NCI-H2107 treated with DMSO at 0.1 percent for 48 hours (cell line): ENCODE results near the gene GPHN.
A peak's percentile ranks its signal among the peaks of the same experiment; 100 is the strongest.

ENCODE experiments used
- DNase-seq: peaks from one replicate; lab custom pipeline; 2025; ENCODE audit not compliant: unreplicated experiment; lab: John Stamatoyannopoulos, UW

The GPHN gene

DNA sequence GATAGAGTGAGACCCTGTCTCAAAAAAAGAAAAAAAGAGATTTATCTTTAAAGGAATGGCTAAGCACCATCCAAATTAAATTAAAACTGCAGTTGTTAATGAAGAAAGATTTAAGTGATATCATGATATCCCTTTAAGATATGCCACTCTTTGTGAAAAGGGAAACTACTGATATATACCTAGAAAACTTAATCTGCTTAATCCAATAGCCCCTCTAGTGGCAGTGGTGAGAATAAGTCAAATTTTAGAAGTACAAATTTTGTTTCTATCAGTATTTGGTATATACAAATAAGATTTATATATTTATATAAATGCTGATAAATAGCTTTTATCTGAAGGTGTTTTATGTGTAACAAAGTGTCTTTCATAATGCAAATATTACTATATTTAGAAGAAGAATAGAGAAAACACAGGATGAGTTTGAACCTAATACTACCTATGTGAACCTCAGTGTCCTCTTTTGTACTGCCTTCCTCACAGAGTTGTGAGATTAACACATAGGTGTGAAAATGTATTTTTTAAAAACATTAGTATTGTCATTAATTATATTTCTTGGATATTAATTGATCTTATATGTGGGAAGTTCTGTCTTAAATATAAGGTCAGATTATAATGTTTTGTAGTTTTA, 629.9 kb downstream of the GPHN start:
- no peak for DNase-seq

DNA sequence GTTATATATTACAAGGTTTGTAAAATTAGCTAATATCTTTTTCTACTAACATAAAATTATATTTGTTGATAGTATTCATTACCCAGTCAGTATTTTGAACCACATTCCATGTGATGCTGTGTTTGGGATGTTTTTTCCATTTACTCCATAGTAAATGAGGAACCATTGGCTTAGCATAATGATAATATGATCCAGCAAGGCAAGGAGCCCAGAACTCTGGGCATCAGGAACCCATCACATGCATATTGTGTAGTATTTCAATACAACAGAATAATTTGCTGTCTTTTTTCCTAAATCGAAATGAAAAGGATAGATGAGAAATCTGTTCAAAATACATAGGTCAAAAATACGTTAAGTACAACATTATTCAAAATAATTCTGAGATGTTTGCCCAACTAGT, 632.6 kb downstream of the GPHN start:
- DNase-seq, result no peak

DNA sequence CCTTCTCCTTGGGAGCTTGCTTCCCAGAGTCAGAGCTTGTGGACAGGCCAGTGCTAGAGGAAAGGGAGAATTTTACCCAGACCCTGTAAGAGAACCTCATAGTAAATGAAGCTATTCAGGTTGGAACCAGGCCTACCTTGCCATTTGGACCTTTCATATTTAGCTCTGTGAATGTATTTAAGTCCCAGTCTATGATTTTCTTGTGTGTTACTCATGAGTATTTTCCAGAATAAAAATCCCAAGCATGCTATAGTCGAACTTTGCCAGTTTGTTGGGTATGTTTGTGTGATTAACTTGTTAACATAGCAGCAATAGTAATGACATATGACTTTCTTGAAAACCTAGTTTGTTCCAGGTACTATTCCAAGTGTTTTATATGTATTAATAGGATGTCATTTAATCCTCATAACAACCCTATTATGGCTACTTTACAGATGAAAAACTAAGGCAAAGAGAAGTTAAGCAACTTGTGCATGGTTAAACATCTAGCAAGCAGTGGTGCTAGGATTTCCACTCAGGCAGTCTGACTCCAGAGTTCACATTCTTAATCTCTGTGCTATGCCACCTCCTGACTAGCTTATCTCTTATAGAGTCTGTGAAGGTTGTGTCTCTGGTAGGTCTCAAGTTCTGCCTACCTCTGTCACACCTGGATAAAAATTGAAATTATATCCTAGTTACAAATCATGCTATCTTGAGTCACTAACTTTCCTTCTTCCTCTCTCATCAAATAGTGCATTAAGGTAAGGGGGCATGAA, 633.4 kb downstream of the GPHN start:
- DNase-seq, result no peak

DNA sequence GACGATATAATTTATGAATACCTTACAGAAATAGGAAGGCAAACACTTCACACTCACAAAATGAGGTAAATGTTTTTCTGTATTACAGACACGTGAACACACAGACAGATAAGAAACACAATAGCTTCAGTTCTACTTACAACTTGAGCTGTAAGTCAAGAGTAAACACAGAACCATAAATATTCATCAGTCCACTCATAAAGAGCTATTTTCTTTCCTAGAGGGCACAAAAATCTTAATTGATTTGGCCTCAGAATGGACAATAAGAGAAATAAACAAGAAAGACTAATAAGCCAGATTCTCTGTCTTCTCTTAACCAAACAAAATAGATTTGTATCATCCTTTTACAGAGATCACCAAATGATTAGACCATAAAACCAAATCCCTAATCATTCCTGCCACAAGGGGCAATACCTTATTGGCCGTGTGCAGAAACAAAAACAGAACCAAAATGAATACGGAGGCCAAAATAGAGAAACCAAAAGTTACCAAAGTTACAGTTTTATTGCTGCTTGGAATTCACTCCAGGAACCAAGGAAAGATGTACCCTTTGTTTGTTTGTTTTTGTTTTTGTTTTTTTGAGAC, 643.2 kb downstream of the GPHN start:
- DNase-seq, result no peak

DNA sequence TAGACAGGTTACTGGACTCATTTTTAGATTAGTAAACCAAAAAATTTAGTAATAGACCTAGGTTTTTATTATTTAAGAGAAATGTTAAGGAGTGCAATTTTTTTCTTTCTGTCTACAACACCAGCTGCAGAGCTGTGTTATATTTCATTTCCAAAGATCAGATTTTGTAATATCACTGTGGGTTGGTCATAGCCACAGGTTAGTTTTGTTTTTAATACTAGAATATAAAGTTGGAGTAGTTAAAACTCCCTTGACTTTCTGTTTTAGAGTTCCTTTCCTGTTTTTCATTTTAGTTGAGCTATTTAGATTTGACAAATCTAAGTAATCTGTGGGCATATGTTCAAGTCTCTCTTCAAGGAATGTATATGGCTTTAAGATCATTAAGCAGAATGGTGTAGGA, 650.6 kb downstream of the GPHN start:
- DNase-seq, result no peak

DNA sequence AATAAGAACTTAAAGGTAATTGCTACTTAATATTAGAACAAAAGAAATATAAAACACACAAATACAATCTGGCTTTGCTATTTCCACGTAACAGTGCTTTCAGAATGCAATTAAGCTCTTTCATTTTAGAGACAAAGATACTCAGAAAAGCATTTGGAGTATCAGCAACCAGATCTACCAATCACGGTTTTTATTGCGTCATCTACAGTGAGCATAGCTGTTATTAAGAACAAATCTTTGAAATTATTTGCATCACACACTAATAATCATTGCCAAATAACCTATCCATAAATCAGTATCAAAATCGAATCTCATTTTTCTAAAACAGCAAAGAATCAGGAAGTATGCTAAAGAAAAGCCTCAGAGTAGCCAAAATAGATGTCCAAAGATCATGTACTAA, 654.4 kb downstream of the GPHN start:
- DNase-seq, result no peak

DNA sequence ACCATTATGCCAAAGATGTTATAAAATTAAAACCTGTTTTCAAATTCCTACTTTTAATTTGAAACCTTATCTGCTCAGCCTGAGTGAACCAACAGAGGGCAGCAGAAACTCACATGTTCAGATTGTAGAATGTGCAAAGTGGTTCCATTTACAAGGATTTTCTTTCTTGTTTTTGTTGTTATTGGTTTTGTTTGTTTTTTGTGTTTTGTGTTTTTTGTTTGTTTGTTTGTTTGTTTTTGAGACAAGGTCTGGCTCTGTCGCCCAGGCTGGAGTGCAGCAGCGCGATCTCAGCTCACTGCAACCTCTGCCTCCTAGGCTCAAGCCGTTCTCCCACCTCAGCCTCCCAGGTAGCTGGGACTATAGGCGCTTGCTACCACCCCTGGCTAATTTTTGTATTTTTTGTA, 658.5 kb downstream of the GPHN start:
- no peak for DNase-seq

DNA sequence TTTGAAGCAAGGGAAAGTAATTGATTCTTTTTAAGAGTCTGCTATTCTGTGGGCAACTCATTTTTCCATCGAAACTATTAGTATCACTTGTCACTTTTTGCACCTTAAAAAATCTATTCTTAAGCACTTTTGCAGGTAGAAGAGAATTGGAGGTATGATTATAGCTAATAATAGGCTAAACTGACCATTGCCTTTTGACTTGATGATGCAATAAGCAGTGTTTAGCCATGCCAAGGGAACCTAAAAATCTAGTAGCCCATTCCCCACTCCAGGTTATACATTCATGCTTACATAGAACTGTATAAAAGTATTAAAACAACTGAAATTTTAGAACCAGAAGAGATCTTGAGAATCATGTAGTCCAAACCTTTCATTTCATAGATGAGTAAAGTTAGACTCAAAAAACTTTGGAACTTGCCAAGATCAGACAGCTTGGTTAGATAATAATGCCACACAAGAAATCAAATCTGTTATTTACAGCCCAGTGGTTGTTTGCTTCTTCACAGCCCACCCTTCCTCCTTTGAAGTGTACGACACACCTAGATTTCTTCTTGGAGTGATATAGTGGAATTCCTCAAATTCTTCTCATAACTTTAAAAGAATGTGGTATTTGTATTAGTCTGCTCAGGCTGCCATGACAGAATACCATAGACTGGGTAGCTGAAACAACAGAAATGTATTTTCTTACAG, 659.6 kb downstream of the GPHN start:
- no peak for DNase-seq

DNA sequence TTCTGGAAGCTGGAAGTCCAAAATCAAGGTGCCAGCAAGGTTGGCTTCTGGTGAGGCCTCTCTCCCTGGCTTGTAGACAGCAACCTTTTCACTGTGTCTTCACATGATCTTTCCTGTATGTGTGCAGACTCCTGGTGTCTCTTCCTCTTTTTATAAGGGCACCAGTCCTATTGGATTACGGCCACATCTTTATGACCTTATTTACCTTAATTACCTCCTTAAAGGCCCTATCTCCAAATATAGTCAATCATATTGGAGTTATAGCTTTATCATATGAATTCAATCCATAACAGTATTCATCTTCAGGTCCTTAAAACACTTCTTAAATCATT, 660.1 kb downstream of the GPHN start:
- no peak for DNase-seq

DNA sequence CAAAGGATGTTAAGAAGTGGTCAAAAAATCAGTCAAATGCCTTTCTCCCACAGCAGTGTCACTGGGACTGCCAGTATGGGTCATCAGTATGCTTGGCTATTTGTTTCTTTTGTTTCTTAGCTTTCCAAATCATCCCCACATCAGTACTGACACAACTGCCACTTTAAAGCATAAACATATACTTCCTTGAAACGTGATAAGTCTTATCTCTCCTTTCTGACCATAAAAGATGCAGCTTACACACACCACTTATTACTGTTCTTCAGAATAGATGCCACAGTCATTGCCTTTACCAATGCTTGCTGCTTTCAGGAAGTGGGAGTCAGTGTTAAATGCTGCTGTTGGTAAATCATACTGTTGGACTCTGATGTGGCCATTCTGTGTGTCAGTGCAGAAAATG, 662.7 kb downstream of the GPHN start:
- no peak for DNase-seq

DNA sequence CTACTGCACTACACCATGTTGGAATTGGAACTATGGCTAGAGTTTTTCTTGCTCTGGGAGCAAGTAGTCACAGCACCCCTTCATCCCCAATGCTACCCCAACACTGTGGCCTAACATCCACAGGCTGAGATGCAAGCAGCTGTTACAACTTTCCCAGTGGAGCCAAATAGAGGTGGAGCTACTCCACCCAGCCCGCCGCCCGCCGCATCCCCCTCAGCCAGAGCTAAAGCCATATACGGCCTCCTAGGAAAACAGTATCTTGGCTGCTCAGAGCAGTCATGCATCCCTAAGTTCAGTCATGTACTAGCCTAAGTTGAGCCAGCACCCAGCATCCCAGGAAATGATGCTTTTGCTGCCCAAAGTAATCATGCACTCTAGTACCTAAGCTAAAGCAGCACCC, 664.1 kb downstream of the GPHN start:
- no peak for DNase-seq

DNA sequence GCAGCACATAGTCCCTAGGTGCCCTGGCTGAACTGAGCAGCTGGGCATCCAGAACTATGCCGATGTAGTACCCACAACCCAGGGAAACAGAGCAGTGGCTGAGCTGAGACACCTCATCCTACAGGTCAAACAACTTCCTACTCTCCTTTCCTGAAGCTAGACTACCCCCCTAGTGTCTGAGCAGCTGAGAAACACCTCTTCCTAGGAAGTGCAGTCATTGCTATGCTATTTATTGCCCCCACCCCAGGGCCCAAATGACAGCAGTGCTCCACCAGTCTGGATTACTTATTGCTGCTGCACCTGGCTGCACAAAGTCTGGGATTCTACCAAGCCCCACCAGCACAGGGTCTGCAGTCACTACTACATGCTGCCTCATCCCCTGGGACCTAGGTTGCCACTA, 664.6 kb downstream of the GPHN start:
- no peak for DNase-seq

DNA sequence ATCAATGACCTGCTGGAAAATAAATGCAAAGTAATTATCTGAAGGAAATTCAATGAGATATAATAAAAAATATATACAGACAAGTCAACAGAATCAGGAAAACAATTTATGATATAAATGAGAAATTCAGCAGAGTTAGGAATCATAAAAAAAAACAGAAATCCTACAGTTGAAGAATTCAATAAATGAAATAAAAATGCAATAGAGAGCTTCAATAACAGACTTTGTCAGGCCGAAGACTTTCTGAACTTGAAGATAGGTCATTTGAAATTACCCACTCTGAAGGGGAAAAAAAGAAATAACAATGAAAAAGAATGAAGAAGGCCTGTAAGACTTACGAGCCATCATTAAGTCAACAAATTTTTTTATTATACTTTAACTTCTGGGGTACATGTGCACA, 665.8 kb downstream of the GPHN start:
- no peak for DNase-seq

DNA sequence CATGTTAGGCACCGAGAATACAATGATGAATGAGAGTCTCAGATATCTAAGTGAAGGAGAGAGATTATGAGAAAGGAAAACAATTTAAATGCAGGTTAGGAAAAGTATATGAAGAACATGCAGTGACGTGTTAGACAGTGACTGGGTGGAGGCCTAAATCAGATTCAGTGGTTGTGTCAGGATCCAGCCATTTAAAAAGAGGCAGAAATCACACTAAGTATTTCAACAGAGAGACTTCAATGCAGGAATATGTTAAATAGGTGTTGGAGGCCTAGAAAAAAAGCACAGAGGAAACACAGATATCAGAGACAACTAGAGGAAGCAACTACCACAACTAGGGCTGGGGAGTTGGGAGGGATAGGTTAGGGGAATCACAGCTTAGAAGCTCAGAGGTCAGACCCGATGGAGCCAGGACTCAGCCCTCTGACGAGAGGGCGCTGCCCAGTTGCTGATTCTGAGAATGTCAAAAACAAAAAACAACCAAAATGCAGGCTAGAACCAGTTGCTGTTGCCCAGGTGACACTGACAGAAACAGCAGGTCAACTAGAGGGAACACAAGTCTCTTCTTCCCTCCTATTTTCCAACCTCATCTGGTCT, 678.3 kb downstream of the GPHN start:
- DNase-seq, result no peak

DNA sequence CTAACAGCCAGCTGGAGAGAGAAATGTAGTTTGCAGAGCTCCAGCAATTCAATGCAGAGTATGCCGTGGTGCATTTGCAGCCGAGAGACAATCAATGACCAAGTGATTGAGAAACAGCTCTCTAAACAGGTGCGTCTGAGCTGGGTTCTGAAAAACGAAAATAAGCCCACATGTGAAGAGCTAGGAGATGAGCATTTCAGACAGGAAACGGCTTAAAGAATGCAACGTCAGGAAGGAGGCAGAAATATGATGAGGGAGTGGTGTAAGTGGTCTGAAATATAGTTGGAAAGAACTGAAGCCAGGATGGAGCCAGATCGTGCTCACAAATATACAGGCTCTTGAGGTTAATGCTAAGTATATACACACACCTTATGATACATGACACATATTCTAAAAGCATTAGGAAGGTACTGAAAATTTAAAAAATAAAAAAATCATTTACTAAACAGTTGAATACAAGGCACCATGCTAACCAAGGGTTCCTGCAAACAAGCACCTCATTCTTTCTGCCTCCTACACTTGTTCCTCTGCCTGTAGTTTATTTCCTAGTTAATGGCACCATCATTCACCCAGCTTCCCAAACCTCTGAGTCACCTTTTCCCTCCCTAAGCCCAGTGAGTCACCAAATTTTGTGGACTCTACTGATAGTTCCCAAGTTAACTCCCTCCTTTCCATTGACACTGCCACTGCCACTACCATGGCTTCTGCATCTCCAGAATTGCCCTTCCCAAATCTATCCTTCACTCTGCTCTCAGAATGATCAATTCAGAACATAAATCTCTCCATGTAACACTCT, 679.0 kb downstream of the GPHN start:
- peak; percentile 35 for DNase-seq

DNA sequence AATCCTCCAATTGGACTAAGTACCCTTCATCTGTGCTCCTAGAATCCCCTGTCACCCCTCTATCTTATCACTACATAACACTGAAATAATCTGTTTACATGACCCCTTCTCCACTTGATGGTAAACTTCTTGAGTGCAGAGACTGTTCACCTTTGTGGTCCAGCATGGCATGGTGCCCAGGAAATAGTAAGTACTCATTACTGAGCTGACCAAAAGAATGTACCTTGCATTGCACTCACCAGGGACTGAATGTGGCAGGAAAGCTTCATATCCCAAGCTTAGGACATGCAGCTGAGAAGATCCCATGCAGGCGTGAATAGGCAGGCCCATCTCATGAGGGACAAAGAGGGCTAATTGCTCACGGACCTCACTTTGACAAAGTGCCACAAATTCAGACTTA, 679.9 kb downstream of the GPHN start:
- no peak for DNase-seq

DNA sequence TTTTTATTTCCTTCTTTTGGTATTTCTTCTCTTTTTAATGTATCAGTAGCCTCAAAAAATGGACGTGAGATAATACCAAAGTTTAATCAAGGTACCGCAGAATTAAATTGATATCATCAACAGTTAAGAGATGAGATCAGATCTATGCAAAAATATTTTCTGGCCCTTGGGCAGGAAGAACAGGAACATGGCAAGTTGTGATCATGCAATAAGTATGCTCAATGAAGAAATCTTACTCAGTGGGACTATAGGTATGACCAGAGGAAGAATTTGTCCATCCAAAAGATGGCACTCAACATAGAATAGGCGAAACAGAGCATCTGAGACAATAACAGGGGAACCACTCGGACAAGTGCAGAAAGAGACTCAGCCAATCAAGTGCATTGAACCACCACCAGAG, 680.4 kb downstream of the GPHN start:
- DNase-seq, result no peak

DNA sequence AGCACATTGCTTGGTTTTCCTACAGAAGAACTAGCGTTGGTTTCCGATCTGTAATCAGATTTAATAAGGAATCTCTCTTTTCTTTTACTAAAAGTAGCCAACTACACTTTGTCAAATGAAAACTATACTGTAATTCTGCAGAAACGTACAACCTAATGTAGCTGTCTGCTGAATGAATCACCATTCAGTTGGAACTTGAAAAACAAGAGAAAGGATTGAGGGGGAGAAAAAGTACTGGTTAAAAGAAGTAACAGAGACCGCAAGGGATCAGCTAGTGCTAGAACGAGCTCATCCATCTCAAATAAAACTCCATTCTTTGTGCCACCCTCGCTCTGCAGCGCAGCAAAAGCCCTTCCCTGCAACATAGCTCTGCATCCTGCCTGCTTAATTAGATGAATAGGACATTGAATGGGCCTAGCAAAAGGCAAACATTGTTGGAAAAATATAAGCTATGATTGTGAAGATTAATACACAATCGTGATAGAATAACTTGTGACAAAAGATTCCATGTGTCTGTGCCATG, 683.9 kb downstream of the GPHN start:
- no peak for DNase-seq

DNA sequence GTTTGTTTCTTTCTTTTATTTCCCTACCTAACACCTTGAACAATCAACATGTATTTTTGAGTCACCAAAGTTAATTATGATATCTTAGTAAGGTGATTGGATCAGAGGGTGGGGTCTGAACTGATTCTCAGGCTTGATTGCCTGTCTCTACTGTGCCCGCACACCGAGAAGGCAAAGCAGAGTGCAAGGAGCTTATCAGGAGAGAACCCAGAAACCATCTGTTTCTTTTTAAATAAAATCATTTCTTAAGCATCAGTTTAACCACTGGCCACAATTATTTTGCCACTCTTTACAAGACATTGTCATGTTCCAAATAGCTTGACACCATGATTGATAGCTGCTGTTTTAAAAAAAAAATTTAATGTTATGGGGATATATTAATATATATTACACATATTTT, 684.4 kb downstream of the GPHN start:
- no peak for DNase-seq

DNA sequence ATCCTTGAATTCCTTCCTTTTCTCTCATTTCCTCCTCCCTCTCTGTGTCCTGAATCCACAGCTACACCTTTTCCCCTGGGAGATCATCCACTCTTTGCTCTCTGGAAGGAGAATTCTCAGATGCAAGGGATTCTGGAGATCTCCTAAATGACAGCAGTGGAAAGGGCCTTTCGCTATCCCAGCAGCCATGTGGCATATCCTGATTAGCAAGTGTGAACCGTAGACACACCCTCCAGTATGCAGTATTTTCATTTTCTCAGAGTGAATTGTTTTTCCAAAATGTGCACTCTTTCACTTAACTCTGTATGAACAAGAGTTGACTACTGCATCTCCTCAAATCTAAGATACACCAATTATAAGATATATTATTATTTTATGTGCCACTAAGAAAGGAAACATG, 687.3 kb downstream of the GPHN start:
- no peak for DNase-seq

DNA sequence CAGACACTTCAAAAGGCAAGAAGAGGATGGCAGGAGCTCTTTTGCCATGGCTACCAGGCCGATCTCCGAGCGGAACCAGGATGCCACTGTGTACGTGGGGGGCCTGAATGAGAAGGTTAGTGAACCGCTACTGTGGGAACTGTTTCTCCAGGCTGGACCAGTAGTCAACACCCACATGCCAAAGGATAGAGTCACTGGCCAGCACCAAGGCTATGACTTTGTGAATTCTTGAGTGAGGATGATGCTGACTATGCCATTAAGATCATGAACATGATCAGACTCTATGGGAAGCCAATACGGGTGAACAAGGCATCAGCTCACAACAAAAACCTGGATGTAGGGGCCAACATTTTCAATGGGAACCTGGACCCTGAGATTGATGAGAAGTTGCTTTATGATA, 691.1 kb downstream of the GPHN start:
- no peak for DNase-seq
